Skin epidermis (tissue), 12 donors: Measurements from ENCODE around the gene STAT6.
A peak's percentile ranks its signal among the peaks of the same experiment; 100 is the strongest.

Experiments used
- H3K27ac ChIP-seq, 21 experiments: fragments of 200-600 bp; sonication (generic) in 11 of 21; one replicate each; pipeline ENCODE4 v1.5.0; 2020; ENCODE audit warnings: mild to moderate bottlenecking in 3 of 21, inconsistent platforms in 2 of 21, moderate library complexity in 2 of 21
- H3K4me3 ChIP-seq, 7 experiments: fragments of 200-600 bp; sonication (generic) in 2 of 7; one replicate each; pipeline ENCODE4 v1.5.0; 2020; ENCODE audit warnings: inconsistent platforms in 2 of 7, mild to moderate bottlenecking in 2 of 7, moderate library complexity in 1 of 7

STAT6 gene

DNA sequence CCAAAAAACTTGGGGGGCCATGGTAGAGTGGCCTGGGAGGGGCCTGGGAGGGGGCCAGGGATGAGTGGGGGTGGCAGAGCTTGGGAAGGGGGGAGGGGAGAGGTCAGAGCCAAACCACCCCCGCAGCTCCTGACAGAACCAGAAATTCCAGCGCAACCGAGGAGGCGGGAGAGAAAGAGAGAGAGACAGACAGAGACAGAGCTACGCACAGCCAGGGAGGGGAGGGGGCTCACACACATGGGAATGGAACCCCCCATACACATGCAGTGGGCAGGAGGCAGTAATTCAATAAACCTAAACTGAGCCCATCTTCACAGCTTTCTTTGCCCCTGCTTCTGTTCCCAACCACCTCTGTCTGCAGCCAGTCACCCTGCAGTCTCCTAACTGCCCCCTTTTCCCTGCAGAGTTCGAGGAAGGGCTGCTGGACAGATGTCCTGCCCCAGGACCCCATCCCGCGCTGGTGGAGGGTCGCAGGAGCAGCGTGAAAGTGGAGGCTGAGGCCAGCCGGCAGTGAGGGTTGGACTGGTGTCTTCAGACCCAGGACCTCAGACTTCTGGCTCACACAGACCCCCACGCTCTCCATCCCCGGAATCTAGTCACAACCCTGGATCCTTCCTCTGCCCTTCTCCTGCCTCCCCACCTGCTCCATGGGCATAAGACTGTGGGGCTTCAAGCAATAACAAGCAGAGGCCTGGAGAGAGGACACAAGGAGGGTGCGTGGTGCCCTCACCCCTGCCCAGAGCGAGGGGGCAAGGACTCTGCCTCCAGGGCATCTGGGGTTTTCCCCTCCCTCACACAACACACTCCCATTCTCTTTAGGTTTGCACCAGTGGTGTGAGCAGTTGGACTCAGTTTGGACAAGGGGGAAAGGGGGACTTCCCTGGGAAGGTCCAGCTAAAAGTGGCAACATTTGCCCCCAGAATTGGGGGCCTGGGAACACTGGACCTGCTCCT lies 16.7 kb downstream of the STAT6 start:
- H3K27ac ChIP-seq, result peak overlapping the region in 20 of 21 experiments; percentile 22 to 100 (median 79)
- H3K4me3 ChIP-seq, result no peak overlapping the region

- H3K27ac ChIP-seq, result peak overlapping the region in 19 of 21 experiments; percentile 62 to 100 (median 79)
- H3K4me3 ChIP-seq, result no peak overlapping the region
Observed at GRCh38 chr12:57093415-57094207, 17.6 kb downstream of the STAT6 start.

DNA sequence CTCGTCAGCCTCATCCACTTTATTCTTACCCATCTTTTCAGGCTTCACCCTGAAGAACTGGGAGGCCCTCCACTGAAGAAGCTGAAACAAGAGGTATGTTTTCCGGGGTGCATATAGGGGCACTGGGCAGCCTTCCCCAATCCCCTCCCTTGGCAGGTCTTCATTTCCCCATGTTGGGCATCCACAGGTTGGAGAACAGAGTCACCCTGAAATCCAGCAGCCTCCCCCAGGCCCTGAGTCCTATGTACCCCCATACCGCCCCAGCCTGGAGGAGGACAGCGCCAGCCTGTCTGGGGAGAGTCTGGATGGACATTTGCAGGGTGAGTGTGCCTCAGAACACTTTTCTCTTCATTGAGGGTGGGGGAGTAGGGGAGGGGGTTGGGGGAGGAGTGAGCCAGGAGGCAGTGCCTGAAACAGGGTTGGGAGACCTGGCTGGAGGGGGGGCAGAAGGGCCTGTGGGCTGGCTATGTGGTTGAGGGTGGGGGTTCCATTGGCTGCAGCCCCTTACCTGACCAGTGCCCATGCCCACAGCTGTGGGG lies 18.2 kb downstream of the STAT6 start:
- Histone ChIP-seq H3K4me3 (no peak overlapping the region), H3K27ac (peak overlapping the region in 18 of 21 experiments; percentile 62 to 100 (median 80))

GRCh38 chr12:57092529-57092862 lies 18.7 kb downstream of the STAT6 start:
- Histone ChIP-seq H3K4me3 (no peak overlapping the region), H3K27ac (peak overlapping the region in 15 of 21 experiments; percentile 29 to 100 (median 80))

GRCh38 chr12:57091638-57092528 lies 19.3 kb downstream of the STAT6 start:
- H3K27ac ChIP-seq, result peak overlapping the region in 13 of 21 experiments; percentile 29 to 100 (median 98)
- H3K4me3 ChIP-seq, result peak overlapping the region in 1 of 7 experiments; percentile 84

DNA sequence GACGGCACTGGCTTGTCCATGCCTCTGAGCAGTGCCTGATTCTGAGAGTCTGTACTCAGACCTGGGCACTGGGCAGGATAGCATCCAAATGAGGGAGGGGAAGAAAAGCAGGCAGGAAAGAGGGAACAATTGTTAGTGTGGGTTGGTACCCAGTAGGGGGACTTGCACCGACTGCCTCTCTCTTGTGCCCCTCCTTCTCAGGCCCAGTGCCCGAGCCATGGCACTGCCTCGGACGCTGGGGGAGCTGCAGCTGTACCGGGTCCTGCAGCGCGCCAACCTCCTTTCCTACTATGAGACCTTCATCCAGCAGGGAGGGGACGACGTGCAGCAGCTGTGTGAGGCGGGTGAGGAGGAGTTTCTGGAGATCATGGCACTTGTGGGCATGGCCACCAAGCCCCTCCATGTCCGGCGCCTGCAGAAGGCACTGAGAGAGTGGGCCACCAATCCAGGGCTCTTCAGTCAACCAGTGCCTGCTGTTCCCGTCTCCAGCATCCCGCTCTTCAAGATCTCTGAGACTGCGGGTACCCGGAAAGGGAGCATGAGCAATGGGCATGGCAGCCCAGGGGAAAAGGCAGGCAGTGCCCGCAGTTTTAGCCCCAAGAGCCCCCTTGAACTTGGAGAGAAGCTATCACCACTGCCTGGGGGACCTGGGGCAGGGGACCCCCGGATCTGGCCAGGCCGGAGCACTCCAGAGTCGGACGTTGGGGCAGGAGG lies 20.1 kb downstream of the STAT6 start:
- peak overlapping the region in 17 of 21 experiments; percentile 92 to 100 (median 99) for H3K27ac ChIP-seq

DNA sequence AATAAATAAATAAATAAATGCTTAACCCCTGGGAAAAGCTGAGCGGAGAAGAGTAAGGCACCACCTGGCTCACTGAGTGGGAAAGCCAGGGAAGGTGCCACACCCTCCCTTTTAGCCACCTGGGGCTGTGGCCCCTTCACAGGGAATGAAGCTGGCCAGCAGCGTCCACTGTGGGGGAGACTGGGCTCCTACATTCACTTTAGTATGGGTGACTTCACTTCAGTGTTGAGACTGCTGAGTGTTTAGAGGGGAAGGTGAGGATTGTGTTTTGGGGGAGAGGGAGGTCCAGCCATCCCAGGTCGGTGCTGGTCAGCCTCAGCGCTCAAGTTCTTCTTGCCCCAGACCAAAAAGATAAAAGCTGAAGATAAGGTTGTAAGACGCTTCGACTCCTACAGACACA lies 20.7 kb downstream of the STAT6 start:
- H3K27ac ChIP-seq, result peak overlapping the region in 20 of 21 experiments; percentile 92 to 100 (median 99)

More for the DNA sequence above, 20.1 kb downstream of the STAT6 start:
- H3K4me3 ChIP-seq, result peak overlapping the region; percentile 60 to 88 (median 81)

GRCh38 chr12:57089271-57090245 lies 21.6 kb downstream of the STAT6 start:
- H3K4me3 ChIP-seq, result peak overlapping the region; percentile 60 to 88 (median 81)
- peak overlapping the region; percentile 35 to 100 (median 99) for H3K27ac ChIP-seq

More for the DNA sequence above, 20.7 kb downstream of the STAT6 start:
- H3K4me3 ChIP-seq, result peak overlapping the region; percentile 60 to 88 (median 81)

GRCh38 chr12:57088354-57089270 lies 22.6 kb downstream of the STAT6 start, which contains the start of gene NAB2:
Gene NAB2, plus strand, starts transcription at chr12:57089114. Its CDS starts 158 bp downstream, at chr12:57089272.
- peak within 1 kb of the TSS; percentile 86 to 100 (median 99) for H3K27ac ChIP-seq
- H3K4me3 ChIP-seq, result peak within 1 kb of the TSS; percentile 60 to 88 (median 81)

DNA sequence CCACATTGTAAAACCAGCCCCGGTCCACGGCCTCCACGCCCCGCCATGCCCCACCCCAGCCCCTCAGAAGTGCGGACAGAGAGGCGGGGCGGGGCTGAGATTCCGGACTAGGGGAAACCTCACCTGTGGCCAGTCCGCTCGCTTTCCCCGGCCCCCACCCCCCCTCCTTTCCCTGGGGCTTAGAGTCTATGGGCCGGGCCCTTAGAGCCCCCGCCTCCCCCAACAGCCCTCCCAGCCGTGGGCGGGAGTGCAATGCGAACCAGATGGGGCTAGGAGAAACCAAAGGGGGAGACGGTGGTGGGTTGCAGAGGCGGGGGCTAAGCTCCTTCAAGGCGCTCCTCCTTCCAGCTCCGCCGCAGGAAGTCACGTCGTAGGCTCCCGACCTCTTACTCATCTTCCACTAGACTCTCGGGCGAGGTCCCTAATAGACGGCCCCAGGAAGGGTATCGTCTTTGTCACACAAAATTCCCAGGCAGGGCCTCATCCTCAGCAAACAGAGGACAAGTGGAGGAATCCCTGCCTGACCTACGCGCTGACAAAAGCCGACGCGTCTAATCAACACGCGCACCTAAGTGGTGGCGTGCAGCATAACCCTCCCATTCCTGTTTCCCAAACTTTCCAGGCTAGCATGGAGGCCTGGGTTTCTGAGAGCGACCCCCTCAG lies 23.3 kb downstream of the STAT6 start:
- Histone ChIP-seq H3K4me3 (peak overlapping the region; percentile 60 to 88 (median 81)), H3K27ac (peak overlapping the region; percentile 86 to 100 (median 99))

DNA sequence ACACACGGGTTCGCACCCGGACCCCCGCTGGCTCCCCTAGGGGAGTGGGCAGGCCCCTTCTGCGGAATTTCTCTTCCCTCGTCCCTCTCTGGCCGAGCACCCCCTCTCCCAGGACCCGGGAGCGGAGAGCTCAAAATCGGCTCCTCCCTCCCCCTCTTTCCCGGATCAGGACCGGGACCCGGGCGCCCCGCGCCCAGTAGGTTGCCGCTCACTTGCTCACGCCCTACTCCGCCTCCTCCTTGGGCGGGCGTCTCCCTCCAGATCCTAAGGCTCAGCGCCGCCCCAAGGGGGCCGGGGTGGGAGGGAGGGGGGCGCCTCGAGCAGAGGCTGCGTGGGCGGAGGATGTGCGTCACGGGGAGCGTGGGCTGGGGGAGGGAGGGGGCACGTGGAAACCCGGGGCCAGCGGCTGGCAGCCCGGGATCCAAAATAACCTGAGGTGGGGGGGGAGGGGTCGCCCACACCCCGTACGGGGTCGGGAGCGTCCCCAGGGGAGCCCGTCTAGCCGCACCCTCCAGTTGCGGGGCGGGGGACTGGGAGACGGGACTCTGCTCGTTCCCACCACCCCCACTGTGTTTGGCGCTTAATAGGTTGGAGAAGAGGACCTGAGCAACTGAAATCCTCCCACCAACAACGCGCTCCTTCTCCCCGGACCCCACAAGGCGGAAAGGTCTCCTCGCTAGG lies 24.0 kb downstream of the STAT6 start:
- Histone ChIP-seq H3K27ac (peak overlapping the region; percentile 86 to 100 (median 99)), H3K4me3 (peak overlapping the region; percentile 60 to 88 (median 81))

GRCh38 chr12:57086493-57087009 lies 24.6 kb downstream of the STAT6 start:
- H3K4me3 ChIP-seq, result peak overlapping the region; percentile 60 to 88 (median 81)
- peak overlapping the region; percentile 81 to 100 (median 99) for H3K27ac ChIP-seq

- Histone ChIP-seq H3K4me3 (peak overlapping the region; percentile 60 to 88 (median 81)), H3K27ac (peak overlapping the region in 20 of 21 experiments; percentile 94 to 100 (median 99))
Observed at GRCh38 chr12:57085999-57086492, 25.1 kb downstream of the STAT6 start.

DNA sequence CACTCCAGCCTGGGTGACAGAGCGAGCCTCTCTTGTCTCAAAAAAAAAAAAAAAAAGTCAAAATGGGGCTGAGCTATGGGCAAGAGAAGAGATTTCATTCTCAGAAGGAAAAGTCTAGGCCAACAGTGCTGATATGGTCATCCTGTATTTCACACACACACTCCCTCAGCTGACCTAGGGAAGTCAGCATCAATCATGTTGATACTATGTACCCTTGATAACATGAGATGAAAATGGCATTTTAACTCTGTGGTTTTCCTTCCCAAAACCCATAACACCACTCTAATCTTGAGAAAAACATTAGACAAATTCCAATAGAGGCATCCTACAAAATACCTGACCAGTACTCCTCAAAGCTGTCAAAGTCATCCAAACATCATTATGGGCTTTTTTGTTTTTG lies 30.3 kb downstream of the STAT6 start:
- H3K4me3 ChIP-seq, result no peak overlapping the region
- H3K27ac ChIP-seq, result no peak overlapping the region
